ENCODE data around the gene PRKN.
"Not testable (repeated sequence)": the region's sequence is repeated elsewhere in the genome, so short reads cannot be mapped to it uniquely, and the experiment has no call there.

Gene PRKN

GRCh38 chr6:162710419-162710818 is 17.1 kb downstream of the PRKN start:
- DNase-seq = no peak

GRCh38 chr6:162709431-162709830 is 18.1 kb downstream of the PRKN start:
- DNase-seq = no peak

GRCh38 chr6:162708971-162709370 is 18.6 kb downstream of the PRKN start:
- DNase-seq = no peak

GRCh38 chr6:162706232-162706631 is 21.3 kb downstream of the PRKN start:
- DNase-seq = peak; percentile 1

- no peak for DNase-seq
Observed at GRCh38 chr6:162705736-162706135, 21.8 kb downstream of the PRKN start.

GRCh38 chr6:162704001-162704400 is 23.6 kb downstream of the PRKN start:
- no peak for DNase-seq

- no peak for DNase-seq
Observed at GRCh38 chr6:162702446-162702845, 25.1 kb downstream of the PRKN start.

GRCh38 chr6:162701551-162701950 is 26.0 kb downstream of the PRKN start:
- DNase-seq = no peak

GRCh38 chr6:162700966-162701365 is 26.6 kb downstream of the PRKN start:
- no peak for DNase-seq

- no peak for DNase-seq
Observed at GRCh38 chr6:162699961-162700360, 27.6 kb downstream of the PRKN start.

- no peak for DNase-seq
Observed at GRCh38 chr6:162698440-162698839, 29.1 kb downstream of the PRKN start.

- no peak for DNase-seq
Observed at GRCh38 chr6:162697872-162698403, 29.6 kb downstream of the PRKN start.

GRCh38 chr6:162690158-162690557 is 37.4 kb downstream of the PRKN start:
- no peak for DNase-seq

- DNase-seq = no peak
Observed at GRCh38 chr6:162688751-162689345, 38.7 kb downstream of the PRKN start.

- DNase-seq = no peak
Observed at GRCh38 chr6:162685586-162685985, 42.0 kb downstream of the PRKN start.

GRCh38 chr6:162684961-162685360 is 42.6 kb downstream of the PRKN start:
- DNase-seq = no peak

- DNase-seq = no peak
Observed at GRCh38 chr6:162684052-162684451, 43.5 kb downstream of the PRKN start.

GRCh38 chr6:162683135-162683534 is 44.4 kb downstream of the PRKN start:
- no peak for DNase-seq

- no peak for DNase-seq
Observed at GRCh38 chr6:162681447-162681846, 46.1 kb downstream of the PRKN start.

- DNase-seq = no peak
Observed at GRCh38 chr6:162680871-162681270, 46.7 kb downstream of the PRKN start.

GRCh38 chr6:162680367-162680766 is 47.2 kb downstream of the PRKN start:
- no peak for DNase-seq

GRCh38 chr6:162679681-162680080 is 47.9 kb downstream of the PRKN start:
- no peak for DNase-seq

GRCh38 chr6:162678896-162679295 is 48.7 kb downstream of the PRKN start:
- DNase-seq = not testable (repeated sequence)

- no peak for DNase-seq
Observed at GRCh38 chr6:162675503-162675902, 52.1 kb downstream of the PRKN start.

- no peak for DNase-seq
Observed at GRCh38 chr6:162674452-162674851, 53.1 kb downstream of the PRKN start.
